ENCODE measurements around the gene CCDC33.

CCDC33 gene

DNA sequence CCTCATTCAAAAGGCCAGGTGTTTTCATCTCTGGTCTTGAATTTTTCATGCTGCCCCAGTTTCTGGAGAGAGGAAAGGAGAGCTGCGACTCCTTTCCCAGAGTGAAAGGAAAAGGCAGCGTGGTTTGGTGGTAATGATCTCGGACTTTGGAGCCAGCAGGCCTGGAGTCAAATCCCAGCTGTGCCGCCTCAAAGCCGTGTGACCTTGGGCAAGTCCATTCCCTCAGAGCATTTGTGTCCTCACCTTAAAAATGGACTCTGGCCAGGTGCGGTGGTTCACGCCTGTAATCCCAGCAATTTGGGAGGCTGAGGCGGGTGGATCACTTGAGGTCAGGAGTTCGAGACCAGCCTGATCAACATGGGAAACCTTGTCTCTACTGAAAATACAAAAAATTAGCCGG is 4.7 kb upstream of the CCDC33 start:
- H3K4me1 Mint-ChIP-seq = peaks cover 7% of the 10 kb centered on the region

DNA sequence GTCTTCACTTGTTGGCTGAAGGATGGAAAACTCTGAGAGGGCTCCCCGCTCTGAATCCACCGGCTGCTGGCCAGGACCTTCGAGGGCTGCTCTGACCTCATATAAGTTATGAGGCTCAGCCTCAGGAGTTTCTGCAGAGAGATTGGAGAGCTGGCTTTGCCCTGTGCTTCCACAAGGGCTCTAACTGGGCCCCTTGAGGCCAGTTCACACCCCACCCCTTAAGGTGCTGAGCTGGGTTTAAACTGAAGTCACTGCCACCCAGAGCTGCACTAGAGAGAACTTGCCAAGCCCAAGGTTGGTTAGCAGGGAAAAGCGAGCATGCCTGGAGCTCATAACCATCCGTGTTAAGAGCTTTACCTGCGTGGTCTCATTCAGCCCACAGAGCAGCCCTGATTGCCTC is 2.8 kb upstream of the CCDC33 start:
- Mint-ChIP-seq H3K9me3 (no peaks in the 10 kb centered on the region), H3K27me3 (peaks cover 10% of the 10 kb centered on the region)

More for the DNA sequence above, 4.7 kb upstream of the CCDC33 start:
- DNase-seq (ENCODE audit: low spot score in 2 of 2) = no peak
- peaks cover 17% of the 10 kb centered on the region for H3K27me3 Mint-ChIP-seq
- H3K4me3 Mint-ChIP-seq = no peak overlapping the region
- no peaks in the 10 kb centered on the region for H3K9me3 Mint-ChIP-seq
- no peak for ATAC-seq (ENCODE audit: low read depth)
- no peak overlapping the region for H3K27ac Mint-ChIP-seq
- H3K36me3 Mint-ChIP-seq = no peaks in the 10 kb centered on the region

GRCh38 chr15:74233851-74234597 is 2.1 kb upstream of the CCDC33 start:
- Mint-ChIP-seq H3K4me1 (peaks cover 10% of the 10 kb centered on the region), H3K27me3 (peaks cover 10% of the 10 kb centered on the region), H3K9me3 (no peaks in the 10 kb centered on the region), H3K4me3 (no peak overlapping the region), H3K27ac (no peak overlapping the region), H3K36me3 (no peaks in the 10 kb centered on the region)
- ATAC-seq (ENCODE audit: low read depth) (no peak), DNase-seq (ENCODE audit: low spot score in 2 of 2) (no peak)

More for the DNA sequence above, 2.8 kb upstream of the CCDC33 start:
- DNase-seq (ENCODE audit: low spot score in 2 of 2) = no peak
- Mint-ChIP-seq H3K27ac (no peak overlapping the region), H3K4me3 (no peak overlapping the region), H3K4me1 (peaks cover 10% of the 10 kb centered on the region), H3K36me3 (no peaks in the 10 kb centered on the region)
- ATAC-seq (ENCODE audit: low read depth) = no peak

DNA sequence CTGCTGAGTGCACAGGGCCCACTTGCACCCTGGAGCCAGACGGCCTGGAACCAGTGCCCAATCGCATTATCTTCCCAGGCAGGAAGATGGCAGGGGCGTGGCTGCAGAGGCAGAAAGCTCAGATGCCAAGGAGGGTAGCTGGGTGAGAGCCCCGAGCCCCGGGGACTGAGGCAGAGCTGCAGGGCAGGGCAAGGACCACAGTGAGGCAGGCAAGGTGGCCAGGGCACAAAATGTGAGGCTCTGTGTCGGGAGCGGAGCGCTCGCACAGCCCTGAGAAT is 1.6 kb upstream of the CCDC33 start:
- Mint-ChIP-seq H3K4me3 (no peak overlapping the region), H3K27me3 (peaks cover 8% of the 10 kb centered on the region), H3K27ac (no peak overlapping the region), H3K4me1 (peaks cover 10% of the 10 kb centered on the region), H3K36me3 (no peaks in the 10 kb centered on the region), H3K9me3 (no peaks in the 10 kb centered on the region)
- ATAC-seq (ENCODE audit: low read depth) (no peak), DNase-seq (ENCODE audit: low spot score in 2 of 2) (no peak)

DNA sequence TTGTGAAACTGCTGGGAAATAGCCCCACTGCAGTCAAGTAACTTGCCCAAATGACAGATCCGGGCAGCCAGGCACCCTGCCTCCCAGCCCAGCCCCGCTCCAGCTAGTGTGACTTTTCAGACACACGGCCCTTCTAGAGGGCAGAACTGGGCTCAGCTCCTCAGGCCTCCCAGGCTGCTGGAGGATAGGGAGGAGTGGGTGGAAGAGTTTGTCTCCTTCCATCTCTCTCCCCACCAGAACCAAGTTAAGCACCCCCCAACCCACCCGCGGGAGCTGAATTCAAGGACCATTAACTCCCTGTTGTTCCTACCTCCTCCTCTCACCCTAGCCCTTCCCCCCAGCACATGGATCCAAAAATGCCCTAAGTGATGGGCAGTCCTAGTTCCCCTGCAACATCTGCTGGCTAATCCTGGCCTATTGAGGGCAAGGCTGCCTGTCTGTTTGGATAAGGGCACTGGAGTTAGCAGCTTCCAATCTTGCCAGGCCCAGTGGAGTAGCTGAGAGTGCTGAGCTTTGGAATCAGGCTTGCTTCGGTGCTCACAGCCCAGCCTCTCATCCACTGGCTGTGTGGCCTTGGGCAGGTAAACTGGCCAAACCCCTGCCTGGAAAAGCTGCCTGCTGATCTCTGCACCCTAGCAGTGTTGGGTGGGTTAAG is 3.1 kb downstream of the CCDC33 start:
- H3K36me3 Mint-ChIP-seq = no peaks in the 10 kb centered on the region
- no peak overlapping the region for H3K4me3 Mint-ChIP-seq
- no peaks in the 10 kb centered on the region for H3K9me3 Mint-ChIP-seq
- ATAC-seq (ENCODE audit: low read depth) (no peak), DNase-seq (ENCODE audit: low spot score in 2 of 2) (no peak)
- H3K4me1 Mint-ChIP-seq = peaks cover 10% of the 10 kb centered on the region
- H3K27ac Mint-ChIP-seq = no peak overlapping the region
- H3K27me3 Mint-ChIP-seq = peaks cover 16% of the 10 kb centered on the region

GRCh38 chr15:74240002-74240568 is 4.0 kb downstream of the CCDC33 start:
- DNase-seq (ENCODE audit: low spot score in 2 of 2) (no peak), ATAC-seq (ENCODE audit: low read depth) (no peak)
- Mint-ChIP-seq H3K27ac (no peak overlapping the region), H3K36me3 (no peaks in the 10 kb centered on the region), H3K9me3 (no peaks in the 10 kb centered on the region), H3K4me1 (peaks cover 17% of the 10 kb centered on the region), H3K4me3 (no peak overlapping the region), H3K27me3 (peaks cover 23% of the 10 kb centered on the region)

DNA sequence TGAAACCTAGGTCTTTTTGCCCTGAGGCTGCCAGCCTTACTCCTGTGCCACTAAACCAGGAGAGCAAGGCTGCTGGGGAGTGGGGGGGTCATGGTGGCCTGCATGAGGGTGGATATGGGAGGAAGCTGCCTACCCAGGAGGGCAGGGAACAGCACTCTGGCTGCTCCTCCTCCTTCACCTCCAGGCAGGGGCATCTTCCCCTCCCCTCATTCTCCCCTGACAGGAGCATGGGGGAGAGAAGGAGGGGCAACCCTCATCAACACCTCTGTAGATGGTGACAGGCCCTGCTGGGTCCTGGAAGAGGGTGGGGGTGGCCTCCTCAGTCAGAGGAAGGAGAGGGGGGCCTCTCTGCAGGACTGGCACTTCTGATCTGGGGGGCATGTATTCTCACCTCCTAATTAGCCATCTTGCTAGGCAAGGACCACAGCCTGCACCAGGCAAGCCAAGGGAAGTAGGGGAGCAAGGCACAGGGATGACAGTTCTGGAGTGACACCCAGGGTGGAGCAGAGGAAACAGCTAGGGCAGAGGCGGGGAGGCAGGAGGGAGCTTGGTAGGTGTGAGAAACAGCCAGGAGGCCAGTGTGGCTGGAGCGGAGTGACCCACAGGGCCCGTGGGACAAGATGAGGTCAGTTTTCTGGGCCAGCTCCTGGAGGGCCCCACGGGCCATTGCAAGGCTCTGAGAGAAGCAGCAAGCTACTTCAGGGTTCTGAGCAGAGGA is 4.9 kb downstream of the CCDC33 start:
- Mint-ChIP-seq H3K9me3 (no peaks in the 10 kb centered on the region), H3K27me3 (peaks cover 23% of the 10 kb centered on the region)
- DNase-seq (ENCODE audit: low spot score in 2 of 2) = no peak

DNA sequence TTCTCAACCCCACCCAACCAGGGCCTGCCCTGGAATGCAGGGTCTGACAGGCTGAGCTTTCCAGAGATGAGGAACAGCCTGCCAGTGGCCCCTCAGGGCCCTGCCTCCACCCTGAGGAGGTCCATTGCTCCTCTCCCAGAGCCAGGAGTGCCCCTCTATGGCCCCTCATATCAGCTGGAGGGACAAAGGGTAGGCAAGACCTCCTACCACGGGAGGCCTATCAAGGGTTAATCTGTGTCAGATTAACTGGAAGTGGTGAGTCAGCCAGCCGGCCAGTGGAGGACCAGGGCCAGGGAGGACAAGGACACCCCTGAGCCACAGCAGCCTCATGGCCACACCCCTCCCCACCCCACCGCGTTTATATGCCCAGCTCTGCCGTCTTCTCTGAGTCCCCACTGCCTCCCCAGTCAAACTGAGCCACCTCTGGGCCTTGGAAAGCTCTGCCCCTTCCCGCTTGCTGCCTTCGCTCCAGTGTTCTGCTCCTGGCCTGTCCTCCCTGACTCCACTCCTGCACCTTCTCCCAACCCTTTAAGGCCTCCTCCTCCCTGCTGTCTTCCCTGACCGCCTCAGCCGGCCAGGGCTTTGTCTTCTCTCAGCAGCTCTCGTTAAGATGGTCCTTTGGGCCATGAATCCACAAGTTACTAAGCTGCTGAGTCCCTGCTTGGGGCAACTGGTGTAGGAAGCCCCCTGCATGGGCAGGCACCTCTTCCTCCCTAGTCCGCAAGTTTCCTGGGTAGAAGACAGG is 6.5 kb downstream of the CCDC33 start:
- no peak overlapping the region for H3K4me3 Mint-ChIP-seq
- peaks cover 7% of the 10 kb centered on the region for H3K4me1 Mint-ChIP-seq
- H3K27me3 Mint-ChIP-seq = peaks cover 23% of the 10 kb centered on the region
- no peaks in the 10 kb centered on the region for H3K9me3 Mint-ChIP-seq
- H3K27ac Mint-ChIP-seq = no peak overlapping the region
- ATAC-seq (ENCODE audit: low read depth) (no peak), DNase-seq (ENCODE audit: low spot score in 2 of 2) (no peak)
- H3K36me3 Mint-ChIP-seq = no peaks in the 10 kb centered on the region

More for the DNA sequence above, 4.9 kb downstream of the CCDC33 start:
- no peaks in the 10 kb centered on the region for H3K36me3 Mint-ChIP-seq
- H3K4me3 Mint-ChIP-seq = no peak overlapping the region
- ATAC-seq (ENCODE audit: low read depth) = no peak
- H3K27ac Mint-ChIP-seq = no peak overlapping the region
- H3K4me1 Mint-ChIP-seq = peaks cover 12% of the 10 kb centered on the region

- Mint-ChIP-seq H3K4me1 (peaks cover 7% of the 10 kb centered on the region), H3K4me3 (no peak overlapping the region), H3K27me3 (peaks cover 23% of the 10 kb centered on the region), H3K36me3 (no peaks in the 10 kb centered on the region), H3K27ac (no peak overlapping the region), H3K9me3 (no peaks in the 10 kb centered on the region)
- DNase-seq (ENCODE audit: low spot score in 2 of 2) = no peak
- no peak for ATAC-seq (ENCODE audit: low read depth)
These were observed 7.3 kb downstream of the CCDC33 start for GRCh38 chr15:74243431-74243830.

DNA sequence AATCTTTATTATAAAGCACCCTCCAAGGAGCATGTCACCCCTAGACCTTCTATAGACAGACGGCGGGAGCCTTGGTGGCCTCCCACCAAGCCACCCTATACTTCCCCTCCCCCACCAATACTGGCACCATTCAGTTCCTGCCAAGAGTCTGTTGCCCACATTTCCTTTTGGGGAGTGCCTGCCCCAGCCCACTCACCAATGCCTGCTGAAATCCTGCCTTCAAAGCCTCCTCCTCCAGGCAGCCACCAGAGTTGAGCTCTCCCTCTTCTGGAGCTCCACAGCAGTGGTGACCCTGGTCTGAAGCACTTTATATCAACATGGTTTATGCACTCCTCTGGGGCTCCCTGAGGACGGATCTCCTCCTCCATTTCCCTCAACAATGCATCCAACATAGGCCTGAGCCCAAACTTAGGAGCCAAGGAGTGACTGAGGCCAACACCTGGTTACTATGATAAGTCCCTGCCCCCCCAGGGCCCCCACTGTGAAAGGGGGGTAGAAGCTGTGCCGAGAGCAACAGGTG is 8.8 kb downstream of the CCDC33 start:
- H3K27me3 Mint-ChIP-seq = peaks cover 24% of the 10 kb centered on the region
- H3K4me1 Mint-ChIP-seq = peaks cover 7% of the 10 kb centered on the region
- ATAC-seq (ENCODE audit: low read depth) = no peak
- no peaks in the 10 kb centered on the region for H3K9me3 Mint-ChIP-seq
- no peak overlapping the region for H3K4me3 Mint-ChIP-seq
- no peak overlapping the region for H3K27ac Mint-ChIP-seq
- no peak for DNase-seq (ENCODE audit: low spot score in 2 of 2)
- H3K36me3 Mint-ChIP-seq = no peaks in the 10 kb centered on the region

DNA sequence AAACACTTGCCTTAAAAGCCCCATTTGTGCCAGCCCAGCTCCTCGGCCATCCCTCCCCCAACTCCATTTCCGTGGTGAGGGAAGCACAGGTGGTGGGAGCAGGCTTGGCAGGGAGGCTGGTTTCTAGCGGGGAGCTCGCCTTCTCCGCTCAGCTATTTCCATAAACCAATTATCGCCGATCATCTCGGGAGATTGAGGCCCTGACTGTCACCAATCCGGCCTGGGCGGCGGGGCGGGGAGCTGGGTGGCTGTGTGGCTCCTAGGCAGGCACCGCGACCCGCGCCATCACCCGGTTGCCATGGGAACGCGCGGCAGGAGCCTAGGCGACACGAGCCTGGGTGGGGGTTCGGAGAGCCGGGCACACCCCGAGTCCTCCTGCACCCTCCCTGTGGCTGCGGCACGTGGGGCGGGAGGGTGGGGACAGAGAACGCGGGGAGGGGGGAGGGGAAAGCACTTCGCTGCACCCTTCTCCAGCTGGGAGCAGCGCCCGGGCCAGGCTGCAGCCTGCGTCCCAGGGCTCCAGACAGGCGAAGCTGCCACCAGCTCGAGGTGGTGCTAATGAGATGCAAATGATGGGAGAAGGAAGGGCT is 9.3 kb downstream of the CCDC33 start:
- Mint-ChIP-seq H3K27ac (no peak overlapping the region), H3K27me3 (peaks cover 26% of the 10 kb centered on the region), H3K9me3 (no peaks in the 10 kb centered on the region), H3K36me3 (no peaks in the 10 kb centered on the region), H3K4me1 (peaks cover 7% of the 10 kb centered on the region), H3K4me3 (no peak overlapping the region)
- DNase-seq (ENCODE audit: low spot score in 2 of 2) = no peak
- no peak for ATAC-seq (ENCODE audit: low read depth)

- no peak overlapping the region for H3K4me3 Mint-ChIP-seq
- peaks cover 3% of the 10 kb centered on the region for H3K4me1 Mint-ChIP-seq
- peaks cover 12% of the 10 kb centered on the region for H3K27me3 Mint-ChIP-seq
- no peak for ATAC-seq (ENCODE audit: low read depth)
- no peaks in the 10 kb centered on the region for H3K9me3 Mint-ChIP-seq
- H3K36me3 Mint-ChIP-seq = peaks cover 2% of the 10 kb centered on the region
- DNase-seq (ENCODE audit: low spot score in 2 of 2) = no peak
- H3K27ac Mint-ChIP-seq = no peak overlapping the region
These were observed 14.1 kb downstream of the CCDC33 start for GRCh38 chr15:74250266-74250665.

DNA sequence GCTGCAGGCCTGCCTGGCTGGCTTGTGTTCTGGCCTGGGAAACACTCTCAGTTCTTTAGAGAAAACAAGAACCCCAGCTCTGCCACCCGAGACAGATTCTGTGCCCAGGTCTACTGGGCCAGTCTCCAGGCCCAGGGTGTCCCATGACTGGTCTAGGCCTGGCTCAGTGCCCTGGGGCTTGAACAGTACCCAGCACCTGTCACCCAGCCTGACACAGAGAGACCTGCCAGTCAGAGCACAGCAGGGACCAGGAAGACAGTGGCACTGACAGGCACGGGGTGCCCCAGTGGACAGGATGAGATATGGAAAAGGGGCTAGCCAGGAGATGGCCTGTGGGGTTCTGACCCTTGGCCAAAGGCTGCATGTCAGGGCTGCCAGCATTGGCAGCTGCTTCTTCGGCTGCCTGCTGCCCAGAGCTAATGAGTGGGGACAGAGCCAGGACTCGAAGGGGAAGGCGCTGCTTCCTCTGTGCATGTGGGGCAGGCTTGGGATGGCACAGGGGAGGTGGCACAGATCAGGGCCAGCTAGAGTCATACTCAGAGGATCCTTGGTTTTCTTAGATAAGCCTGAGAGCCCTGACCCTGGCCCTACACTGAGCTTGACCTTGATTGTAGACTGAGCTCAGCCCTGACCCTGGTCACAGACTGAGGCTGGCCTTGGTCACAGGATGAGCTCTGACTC is 15.1 kb downstream of the CCDC33 start:
- no peak overlapping the region for H3K4me3 Mint-ChIP-seq
- no peak overlapping the region for H3K27ac Mint-ChIP-seq
- peaks cover 2% of the 10 kb centered on the region for H3K36me3 Mint-ChIP-seq
- peaks cover 3% of the 10 kb centered on the region for H3K4me1 Mint-ChIP-seq
- peaks cover 12% of the 10 kb centered on the region for H3K27me3 Mint-ChIP-seq
- DNase-seq (ENCODE audit: low spot score in 2 of 2) (no peak), ATAC-seq (ENCODE audit: low read depth) (no peak)
- H3K9me3 Mint-ChIP-seq = no peaks in the 10 kb centered on the region

Measured in memory B cell (primary cell).